WTC11 (cell line): ENCODE results near the gene MALAT1. TPM values are rescaled to one million over a fixed set of nuclear protein-coding genes. Genes with fewer than 3 reads are reported as not detected.
"Not testable (repeated sequence)": the region's sequence is repeated elsewhere in the genome, so short reads cannot be mapped to it uniquely, and the experiment has no call there.

Experiments
- ATAC-seq: fragments of 200-7000 bp; cut with Tn5 transposase; 2 replicates; pipeline ENCODE4 v1.10.0; 2021; ENCODE audit warnings: mild to moderate bottlenecking, moderate library complexity
- CTCF ChIA-PET: fragments of 300-600 bp; sonication (Branson Sonifier 250); formaldehyde crosslinking; loops from one replicate; lab custom pipeline; 2021; ENCODE audit warnings: antibody characterized with exemption; lab: Charles Lee
- POLR2A ChIA-PET: fragments of 350-600 bp; sonication (Branson Sonifier 250); formaldehyde crosslinking; loops from one replicate; lab custom pipeline; 2021; ENCODE audit warnings: antibody characterized with exemption; lab: Charles Lee
- DNase-seq: peaks from one replicate; pipeline ENCODE4 v3.0.0; 2021; ENCODE audit warnings: low spot score
- H3K27ac Mint-ChIP-seq: 2 replicates; pipeline ENCODE4 v1.8.0; 2021; ENCODE audit warnings: mixed read lengths
- H3K27me3 Mint-ChIP-seq: 2 replicates; pipeline ENCODE4 v1.8.0; 2021; ENCODE audit warnings: low read depth, mild to moderate bottlenecking, moderate library complexity, mixed read lengths
- H3K36me3 Mint-ChIP-seq: 2 replicates; pipeline ENCODE4 v1.8.0; 2021; ENCODE audit warnings: mixed read lengths
- H3K4me1 Mint-ChIP-seq: 2 replicates; pipeline ENCODE4 v1.8.0; 2022; ENCODE audit warnings: mixed read lengths
- H3K4me3 Mint-ChIP-seq: 2 replicates; pipeline ENCODE4 v1.8.0; 2021; ENCODE audit warnings: mild to moderate bottlenecking, moderate library complexity, mixed read lengths
- H3K9me3 Mint-ChIP-seq: 2 replicates; pipeline ENCODE4 v1.8.0; 2021; ENCODE audit warnings: mixed read lengths
- CREB1 ChIP-seq: sonication (generic); formaldehyde crosslinking; IDR thresholded peaks from 2 replicates; pipeline ENCODE4 v1.8.0; 2023; ENCODE audit warnings: mild to moderate bottlenecking, missing genetic modification reagents
- EMX1 ChIP-seq: fragments of 250-450 bp; sonication (Bioruptor Pico); IDR thresholded peaks from 2 replicates; pipeline ENCODE4 v1.8.0; 2021; ENCODE audit warnings: mild to moderate bottlenecking
- FOXP1 ChIP-seq: sonication (generic); formaldehyde crosslinking; IDR thresholded peaks from 2 replicates; pipeline ENCODE4 v1.8.0; 2022; ENCODE audit warnings: missing genetic modification reagents, mild to moderate bottlenecking, moderate library complexity, borderline replicate concordance
- GABPB1 ChIP-seq: sonication (generic); formaldehyde crosslinking; IDR thresholded peaks from 2 replicates; pipeline ENCODE4 v1.8.1; 2023; ENCODE audit warnings: mild to moderate bottlenecking, missing genetic modification reagents
- MYBL2 ChIP-seq: sonication (generic); formaldehyde crosslinking; IDR thresholded peaks from 2 replicates; pipeline ENCODE4 v1.8.1; 2023; ENCODE audit warnings: mild to moderate bottlenecking, moderate library complexity, missing genetic modification reagents
- NFYB ChIP-seq: sonication (generic); formaldehyde crosslinking; conservative IDR thresholded peaks from 2 replicates; pipeline ENCODE4 v1.8.0; 2022; ENCODE audit warnings: low read depth, missing genetic modification reagents
- NR1H2 ChIP-seq: sonication (generic); formaldehyde crosslinking; IDR thresholded peaks from 2 replicates; pipeline ENCODE4 v1.9.0; 2021; ENCODE audit warnings: mild to moderate bottlenecking, moderate library complexity, missing genetic modification reagents
- OVOL2 ChIP-seq: fragments of 250-450 bp; sonication (Bioruptor Pico); IDR thresholded peaks from 2 replicates; pipeline ENCODE4 v1.9.0; 2021; ENCODE audit warnings: mild to moderate bottlenecking, borderline replicate concordance
- SMAD3 ChIP-seq: sonication (generic); formaldehyde crosslinking; IDR thresholded peaks from 2 replicates; pipeline ENCODE4 v1.8.0; 2022; ENCODE audit warnings: missing genetic modification reagents, mild to moderate bottlenecking, borderline replicate concordance
- SOX15 ChIP-seq: fragments of 250-450 bp; sonication (Bioruptor Pico); IDR thresholded peaks from 2 replicates; pipeline ENCODE4 v1.9.0; 2021; ENCODE audit warnings: mild to moderate bottlenecking
- ZNF219 ChIP-seq: sonication (generic); formaldehyde crosslinking; IDR thresholded peaks from 2 replicates; pipeline ENCODE4 v1.8.0; 2023; ENCODE audit warnings: missing genetic modification reagents, mild to moderate bottlenecking, borderline replicate concordance
- ZNF263 ChIP-seq: sonication (generic); formaldehyde crosslinking; IDR thresholded peaks from 2 replicates; pipeline ENCODE4 v1.8.1; 2022; ENCODE audit warnings: low read depth, mild to moderate bottlenecking, moderate library complexity, missing genetic modification reagents
- ZNF396 ChIP-seq: fragments of 250-450 bp; sonication (Bioruptor Pico); IDR thresholded peaks from 2 replicates; pipeline ENCODE4 v1.8.0; 2021; ENCODE audit warnings: mild to moderate bottlenecking, moderate library complexity, borderline replicate concordance
- ZNF423 ChIP-seq: fragments of 250-450 bp; sonication (Bioruptor Pico); IDR thresholded peaks from 2 replicates; pipeline ENCODE4 v2.1.2; 2022; ENCODE audit warnings: mild to moderate bottlenecking, moderate library complexity
- total RNA-seq: library from RNA; stranded (reverse); gene quantifications from 3 replicates; pipeline ENCODE4 v1.2.3, GENCODE V29; 2021
- TF ChIP-seq, protein P1 (sequence below): sonication (generic); formaldehyde crosslinking; IDR thresholded peaks from 2 replicates; pipeline ENCODE4 v1.8.1; 2023; ENCODE audit warnings: mild to moderate bottlenecking, moderate library complexity, missing genetic modification reagents
- TF ChIP-seq, protein P2 (sequence below): sonication (generic); formaldehyde crosslinking; IDR thresholded peaks from 2 replicates; pipeline ENCODE4 v1.8.0; 2023; ENCODE audit warnings: missing genetic modification reagents, mild to moderate bottlenecking, borderline replicate concordance
- TF ChIP-seq, protein P3 (sequence below): fragments of 200-600 bp; IDR thresholded peaks from 2 replicates; pipeline ENCODE4 v1.8.0; 2022; ENCODE audit warnings: antibody characterized with exemption
- TF ChIP-seq, protein P4 (sequence below): fragments of 250-450 bp; sonication (Bioruptor Pico); conservative IDR thresholded peaks from 2 replicates; pipeline ENCODE4 v1.9.0; 2021; ENCODE audit warnings: mild to moderate bottlenecking

The MALAT1 gene
- total RNA-seq, 1 experiment from 2014 or later = 1,830 TPM

DNA sequence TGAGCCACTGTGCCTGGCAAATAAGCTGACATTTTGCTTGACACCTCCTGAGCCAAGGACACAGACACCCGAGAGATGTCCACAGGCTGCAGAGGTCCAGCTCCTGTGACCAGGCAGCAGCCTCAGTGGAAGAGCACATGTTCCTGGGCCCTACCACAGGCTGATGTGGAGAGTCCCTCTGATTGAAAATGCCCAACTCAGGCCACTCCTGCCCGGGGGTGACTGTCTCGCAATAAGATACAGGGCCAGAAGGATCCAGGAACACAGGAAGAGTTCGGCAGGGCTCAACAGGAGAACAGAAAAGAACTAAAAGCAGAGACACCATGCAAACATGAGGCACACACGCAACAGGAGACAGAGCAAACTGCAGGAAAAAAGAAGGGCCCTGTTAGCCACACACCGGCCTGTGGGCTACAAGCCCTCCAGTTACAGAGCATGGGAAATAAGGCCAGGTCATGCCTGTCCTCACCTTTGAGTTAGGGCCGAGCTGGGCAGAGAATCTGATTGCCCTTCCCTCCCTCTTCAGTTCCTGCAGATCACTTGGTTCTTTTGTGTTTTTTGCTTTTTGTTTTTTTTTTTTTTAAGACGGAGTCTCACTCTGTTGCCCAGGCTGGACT is 28.3 kb upstream of the MALAT1 start (continued):
- TF ChIP-seq, protein P1, sequence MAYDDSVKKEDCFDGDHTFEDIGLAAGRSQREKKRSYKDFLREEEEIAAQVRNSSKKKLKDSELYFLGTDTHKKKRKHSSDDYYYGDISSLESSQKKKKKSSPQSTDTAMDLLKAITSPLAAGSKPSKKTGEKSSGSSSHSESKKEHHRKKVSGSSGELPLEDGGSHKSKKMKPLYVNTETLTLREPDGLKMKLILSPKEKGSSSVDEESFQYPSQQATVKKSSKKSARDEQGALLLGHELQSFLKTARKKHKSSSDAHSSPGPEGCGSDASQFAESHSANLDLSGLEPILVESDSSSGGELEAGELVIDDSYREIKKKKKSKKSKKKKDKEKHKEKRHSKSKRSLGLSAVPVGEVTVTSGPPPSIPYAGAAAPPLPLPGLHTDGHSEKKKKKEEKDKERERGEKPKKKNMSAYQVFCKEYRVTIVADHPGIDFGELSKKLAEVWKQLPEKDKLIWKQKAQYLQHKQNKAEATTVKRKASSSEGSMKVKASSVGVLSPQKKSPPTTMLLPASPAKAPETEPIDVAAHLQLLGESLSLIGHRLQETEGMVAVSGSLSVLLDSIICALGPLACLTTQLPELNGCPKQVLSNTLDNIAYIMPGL (CRISPR knock-in tag) = no peak
- TF ChIP-seq CREB1 = no peak
- no peak for TF ChIP-seq FOXP1
- no peak for TF ChIP-seq GABPB1 (CRISPR knock-in tag)
- TF ChIP-seq OVOL2 (CRISPR knock-in tag) = no peak

DNA sequence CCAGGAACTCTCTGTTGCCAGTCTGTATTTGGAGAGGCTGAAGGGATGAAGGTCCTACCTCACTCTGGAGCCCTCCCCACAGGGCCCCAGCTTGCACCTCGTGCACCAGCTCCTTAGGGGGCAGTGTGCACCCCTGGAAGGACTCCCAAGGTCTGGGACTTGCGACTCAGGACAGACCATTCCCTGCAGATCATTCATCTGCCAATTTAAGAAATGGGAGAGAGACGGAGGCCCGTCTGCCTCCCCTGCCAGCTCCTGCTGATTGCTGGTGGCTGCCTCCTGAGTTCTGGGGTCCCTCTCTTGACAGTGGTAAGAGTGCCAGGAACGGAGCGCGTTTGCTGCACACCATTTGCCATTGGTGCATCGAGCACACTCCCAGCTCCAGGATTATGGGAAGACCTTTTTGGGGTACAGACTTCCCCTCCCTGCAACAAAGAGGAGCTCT is 27.4 kb upstream of the MALAT1 start:
- no peaks in the 10 kb centered on the region for H3K9me3 Mint-ChIP-seq
- ATAC-seq (peak; percentile 87), DNase-seq (peak; percentile 69)
- TF ChIP-seq, protein P2, sequence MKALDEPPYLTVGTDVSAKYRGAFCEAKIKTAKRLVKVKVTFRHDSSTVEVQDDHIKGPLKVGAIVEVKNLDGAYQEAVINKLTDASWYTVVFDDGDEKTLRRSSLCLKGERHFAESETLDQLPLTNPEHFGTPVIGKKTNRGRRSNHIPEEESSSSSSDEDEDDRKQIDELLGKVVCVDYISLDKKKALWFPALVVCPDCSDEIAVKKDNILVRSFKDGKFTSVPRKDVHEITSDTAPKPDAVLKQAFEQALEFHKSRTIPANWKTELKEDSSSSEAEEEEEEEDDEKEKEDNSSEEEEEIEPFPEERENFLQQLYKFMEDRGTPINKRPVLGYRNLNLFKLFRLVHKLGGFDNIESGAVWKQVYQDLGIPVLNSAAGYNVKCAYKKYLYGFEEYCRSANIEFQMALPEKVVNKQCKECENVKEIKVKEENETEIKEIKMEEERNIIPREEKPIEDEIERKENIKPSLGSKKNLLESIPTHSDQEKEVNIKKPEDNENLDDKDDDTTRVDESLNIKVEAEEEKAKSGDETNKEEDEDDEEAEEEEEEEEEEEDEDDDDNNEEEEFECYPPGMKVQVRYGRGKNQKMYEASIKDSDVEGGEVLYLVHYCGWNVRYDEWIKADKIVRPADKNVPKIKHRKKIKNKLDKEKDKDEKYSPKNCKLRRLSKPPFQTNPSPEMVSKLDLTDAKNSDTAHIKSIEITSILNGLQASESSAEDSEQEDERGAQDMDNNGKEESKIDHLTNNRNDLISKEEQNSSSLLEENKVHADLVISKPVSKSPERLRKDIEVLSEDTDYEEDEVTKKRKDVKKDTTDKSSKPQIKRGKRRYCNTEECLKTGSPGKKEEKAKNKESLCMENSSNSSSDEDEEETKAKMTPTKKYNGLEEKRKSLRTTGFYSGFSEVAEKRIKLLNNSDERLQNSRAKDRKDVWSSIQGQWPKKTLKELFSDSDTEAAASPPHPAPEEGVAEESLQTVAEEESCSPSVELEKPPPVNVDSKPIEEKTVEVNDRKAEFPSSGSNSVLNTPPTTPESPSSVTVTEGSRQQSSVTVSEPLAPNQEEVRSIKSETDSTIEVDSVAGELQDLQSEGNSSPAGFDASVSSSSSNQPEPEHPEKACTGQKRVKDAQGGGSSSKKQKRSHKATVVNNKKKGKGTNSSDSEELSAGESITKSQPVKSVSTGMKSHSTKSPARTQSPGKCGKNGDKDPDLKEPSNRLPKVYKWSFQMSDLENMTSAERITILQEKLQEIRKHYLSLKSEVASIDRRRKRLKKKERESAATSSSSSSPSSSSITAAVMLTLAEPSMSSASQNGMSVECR (CRISPR knock-in tag) = no peak
- TF ChIP-seq ZNF396 (no peak), ZNF219 (no peak), ZNF423 (CRISPR knock-in tag) (no peak), SMAD3 (no peak), EMX1 (CRISPR knock-in tag) (no peak), MYBL2 (no peak), SOX15 (CRISPR knock-in tag) (no peak), NFYB (CRISPR knock-in tag) (no peak), NR1H2 (CRISPR knock-in tag) (no peak), ZNF263 (CRISPR knock-in tag) (no peak)
- TF ChIP-seq, protein P3, sequence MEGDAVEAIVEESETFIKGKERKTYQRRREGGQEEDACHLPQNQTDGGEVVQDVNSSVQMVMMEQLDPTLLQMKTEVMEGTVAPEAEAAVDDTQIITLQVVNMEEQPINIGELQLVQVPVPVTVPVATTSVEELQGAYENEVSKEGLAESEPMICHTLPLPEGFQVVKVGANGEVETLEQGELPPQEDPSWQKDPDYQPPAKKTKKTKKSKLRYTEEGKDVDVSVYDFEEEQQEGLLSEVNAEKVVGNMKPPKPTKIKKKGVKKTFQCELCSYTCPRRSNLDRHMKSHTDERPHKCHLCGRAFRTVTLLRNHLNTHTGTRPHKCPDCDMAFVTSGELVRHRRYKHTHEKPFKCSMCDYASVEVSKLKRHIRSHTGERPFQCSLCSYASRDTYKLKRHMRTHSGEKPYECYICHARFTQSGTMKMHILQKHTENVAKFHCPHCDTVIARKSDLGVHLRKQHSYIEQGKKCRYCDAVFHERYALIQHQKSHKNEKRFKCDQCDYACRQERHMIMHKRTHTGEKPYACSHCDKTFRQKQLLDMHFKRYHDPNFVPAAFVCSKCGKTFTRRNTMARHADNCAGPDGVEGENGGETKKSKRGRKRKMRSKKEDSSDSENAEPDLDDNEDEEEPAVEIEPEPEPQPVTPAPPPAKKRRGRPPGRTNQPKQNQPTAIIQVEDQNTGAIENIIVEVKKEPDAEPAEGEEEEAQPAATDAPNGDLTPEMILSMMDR = 0 out of 2 replicates have a peak, but pooled peaks have one; percentile 16
- TF ChIP-seq, protein P1 (CRISPR knock-in tag) = 0 out of 2 replicates have a peak, but pooled peaks have one; percentile 23
- TF ChIP-seq, protein P4, sequence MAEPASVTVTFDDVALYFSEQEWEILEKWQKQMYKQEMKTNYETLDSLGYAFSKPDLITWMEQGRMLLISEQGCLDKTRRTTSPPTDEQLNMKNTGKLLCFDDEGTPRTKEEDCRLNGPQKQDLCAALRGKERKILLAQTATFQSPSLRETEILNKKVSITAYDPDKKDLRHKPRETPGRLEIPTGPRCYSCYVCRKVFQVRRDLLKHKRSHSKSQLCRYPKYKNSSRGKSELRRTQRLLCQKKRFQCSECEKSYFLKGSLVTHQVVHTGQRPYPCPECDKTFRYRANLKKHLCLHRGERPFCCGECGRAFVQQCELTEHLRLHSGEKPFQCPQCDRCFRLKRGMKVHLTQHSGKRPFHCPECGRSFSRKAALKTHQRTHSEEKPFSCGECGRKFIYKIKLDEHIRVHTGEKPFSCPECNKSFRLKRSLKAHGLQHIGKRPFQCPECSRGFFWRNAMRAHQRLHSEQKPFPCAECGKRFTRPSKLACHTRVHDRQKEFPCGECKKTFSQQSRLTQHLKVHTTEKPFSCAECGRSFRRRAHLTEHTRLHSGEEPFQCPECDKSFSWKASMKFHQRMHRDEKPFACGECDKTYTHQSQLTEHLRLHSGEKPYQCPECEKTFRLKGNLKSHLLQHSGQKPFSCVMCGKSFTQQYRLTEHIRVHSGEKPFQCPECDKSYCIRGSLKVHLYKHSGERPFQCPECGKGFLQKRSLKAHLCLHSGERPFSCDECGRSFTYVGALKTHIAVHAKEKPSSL (CRISPR knock-in tag) = no peak
- H3K4me1 Mint-ChIP-seq = peaks cover 3% of the 10 kb centered on the region
- ChIA-PET CTCF (interaction anchor here (0.6 to 10.8 kb wide), 20 partner anchors 8 to 142 kb away, joined by 3 to 224 read pairs (median 5); partner anchors contain the start of genes FAM89B, MALAT1, NEAT1 and ZNRD2), POLR2A (interaction anchor here (0.8 to 4.0 kb wide), 10 partner anchors 16 to 116 kb away, joined by 3 to 75 read pairs (median 8); partner anchors contain the start of genes MALAT1 and NEAT1)
- H3K27ac Mint-ChIP-seq = no peak overlapping the region
- no peak overlapping the region for H3K4me3 Mint-ChIP-seq
- no peaks in the 10 kb centered on the region for H3K36me3 Mint-ChIP-seq
- H3K27me3 Mint-ChIP-seq = peaks cover 10% of the 10 kb centered on the region

DNA sequence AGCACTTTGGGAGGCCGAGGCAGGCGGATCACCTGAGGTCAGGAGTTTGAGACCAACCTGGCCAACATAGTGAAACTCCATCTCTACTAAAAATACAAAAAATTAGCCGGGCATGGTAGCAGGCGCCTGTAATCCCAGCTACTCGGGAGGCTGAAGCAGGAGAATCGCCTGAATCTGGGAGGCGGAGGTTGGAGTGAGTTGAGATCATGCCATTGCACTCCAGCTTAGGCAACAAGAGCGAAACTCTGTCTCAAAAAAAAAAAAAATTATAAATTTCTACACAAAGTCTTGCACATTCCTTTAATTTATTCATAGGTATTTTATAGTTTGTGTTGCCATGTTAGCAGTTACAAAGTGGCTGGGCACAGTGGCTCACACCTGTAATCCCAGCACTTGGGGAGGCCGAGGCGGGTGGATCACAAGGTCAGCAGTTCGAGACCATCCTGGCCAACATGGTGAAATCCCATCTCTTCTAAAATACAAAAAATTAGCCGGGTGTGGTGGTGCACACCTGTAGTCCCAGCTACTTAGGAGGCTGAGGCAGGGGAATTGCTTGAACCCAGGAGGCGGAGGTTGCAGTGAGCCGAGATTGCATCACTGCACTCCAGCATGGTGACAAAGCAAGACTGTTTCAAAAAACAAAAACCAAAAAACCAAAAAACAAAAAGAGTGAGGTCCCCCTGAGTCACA is 26.1 kb upstream of the MALAT1 start:
- not testable (repeated sequence) for DNase-seq, H3K27ac Mint-ChIP-seq, H3K9me3 Mint-ChIP-seq, H3K27me3 Mint-ChIP-seq, H3K4me3 Mint-ChIP-seq, ATAC-seq, H3K36me3 Mint-ChIP-seq, H3K4me1 Mint-ChIP-seq
- ChIA-PET CTCF (interaction anchor here (0.8 to 10.8 kb wide), 10 partner anchors 7 to 53 kb away, joined by 3 to 224 read pairs (median 9); partner anchors contain the start of gene NEAT1), POLR2A (interaction anchor here (0.9 to 4.0 kb wide), 9 partner anchors 15 to 35 kb away, joined by 3 to 75 read pairs (median 7); partner anchors contain the start of gene MALAT1)
